DND-41 (cell line): Measurements from ENCODE around the gene DIPK1C.

Experiments
- ATAC-seq: fragments of 200-7000 bp; cut with Tn5 transposase; 3 replicates; pipeline ENCODE4 v1.9.1; 2021; ENCODE audit warnings: low read depth; ENCODE audit not compliant: insufficient read depth
- DNase-seq: peaks from one replicate; pipeline ENCODE4 v3.0.0-alpha.2; 2020
- H2AFZ ChIP-seq: 2 replicates; pipeline ENCODE4 v1.6.0; 2012; ENCODE audit warnings: low read depth, low read length
- H3K27ac ChIP-seq: 2 replicates; pipeline ENCODE4 v1.5.1; 2012; ENCODE audit warnings: low read length, inconsistent platforms
- H3K27me3 ChIP-seq: fragments of 200-600 bp; sonication (generic); 2 replicates; pipeline ENCODE4 v1.6.0; 2012; ENCODE audit warnings: low read length, mild to moderate bottlenecking, inconsistent platforms; ENCODE audit not compliant: insufficient read depth, poor library complexity
- H3K36me3 ChIP-seq: 2 replicates; pipeline ENCODE4 v1.5.1; 2012; ENCODE audit warnings: low read length, inconsistent platforms; ENCODE audit not compliant: insufficient read depth
- H3K4me1 ChIP-seq: 2 replicates; pipeline ENCODE4 v1.5.1; 2012; ENCODE audit warnings: mild to moderate bottlenecking, low read length; ENCODE audit not compliant: insufficient read depth
- H3K4me2 ChIP-seq: 2 replicates; pipeline ENCODE4 v1.6.0; 2012; ENCODE audit warnings: mild to moderate bottlenecking, moderate library complexity, low read length, inconsistent platforms; ENCODE audit not compliant: insufficient read depth
- H3K4me3 ChIP-seq, 2 experiments: fragments of 200-600 bp in 1 of 2; shearing (Covaris generic) in 1 of 2; 2 replicates each; pipeline ENCODE4 v1.5.1; 2012 to 2016; ENCODE audit warnings: inconsistent platforms in 2 of 2, low read length in 2 of 2, mild to moderate bottlenecking in 2 of 2, low read depth in 1 of 2, moderate library complexity in 1 of 2
- H3K79me2 ChIP-seq: 2 replicates; pipeline ENCODE4 v1.6.0; 2012; ENCODE audit warnings: low read length, inconsistent platforms; ENCODE audit not compliant: insufficient read depth
- H3K9ac ChIP-seq: 2 replicates; pipeline ENCODE4 v1.6.0; 2012; ENCODE audit warnings: low read depth, mild to moderate bottlenecking, inconsistent platforms, low read length, moderate library complexity
- H3K9me3 ChIP-seq: 2 replicates; pipeline ENCODE4 v1.5.1; 2012; ENCODE audit warnings: low read length, moderate library complexity, mild to moderate bottlenecking, inconsistent platforms; ENCODE audit not compliant: insufficient read depth, severe bottlenecking
- H4K20me1 ChIP-seq: 2 replicates; pipeline ENCODE4 v1.6.0; 2012; ENCODE audit warnings: low read length; ENCODE audit not compliant: insufficient read depth
- CTCF ChIP-seq: IDR thresholded peaks from 2 replicates; pipeline ENCODE4 v1.5.1; 2012; ENCODE audit warnings: borderline replicate concordance, low read length, moderate library complexity, mild to moderate bottlenecking; ENCODE audit not compliant: poor library complexity, severe bottlenecking; ENCODE audit errors: extremely low read depth
- EZH2 ChIP-seq: IDR thresholded peaks from 3 replicates; pipeline ENCODE4 v1.6.1; 2012; ENCODE audit warnings: borderline replicate concordance, low read depth, mild to moderate bottlenecking, moderate library complexity, low read length, inconsistent platforms; ENCODE audit not compliant: severe bottlenecking

Gene DIPK1C

GRCh38 chr18:74488864-74489263 is 31.8 kb upstream of the DIPK1C start:
- Histone ChIP-seq H3K27me3 (peaks cover 29% of the 10 kb centered on the region), H3K9ac (no peak overlapping the region), H3K4me1 (0 out of 2 replicates have a peak, but pooled peaks cover 3% of the 10 kb centered on the region), H3K4me3 (no peak overlapping the region), H3K79me2 (no peaks in the 10 kb centered on the region), H4K20me1 (no peaks in the 10 kb centered on the region), H3K36me3 (no peaks in the 10 kb centered on the region), H3K9me3 (no peaks in the 10 kb centered on the region), H3K27ac (no peak overlapping the region), H3K4me2 (no peak overlapping the region), H2AFZ (no peak overlapping the region)
- no peak for TF ChIP-seq CTCF
- no peak for TF ChIP-seq EZH2
- ATAC-seq (no peak), DNase-seq (no peak)

- Histone ChIP-seq H3K27me3 (peaks cover 25% of the 10 kb centered on the region), H3K27ac (no peak overlapping the region), H2AFZ (no peak overlapping the region), H3K4me2 (no peak overlapping the region), H3K79me2 (no peaks in the 10 kb centered on the region), H3K36me3 (no peaks in the 10 kb centered on the region), H4K20me1 (no peaks in the 10 kb centered on the region), H3K4me1 (0 out of 2 replicates have a peak, but pooled peaks cover 3% of the 10 kb centered on the region), H3K4me3 (no peak overlapping the region), H3K9me3 (no peaks in the 10 kb centered on the region), H3K9ac (no peak overlapping the region)
- DNase-seq (no peak), ATAC-seq (no peak)
- TF ChIP-seq EZH2 (no peak), CTCF (no peak)
Observed at GRCh38 chr18:74488354-74488753, 31.2 kb upstream of the DIPK1C start.

- H3K4me1 ChIP-seq, result 0 out of 2 replicates have a peak, but pooled peaks cover 3% of the 10 kb centered on the region
- H3K27ac ChIP-seq, result no peak overlapping the region
- H3K4me3 ChIP-seq, result no peak overlapping the region
- TF ChIP-seq CTCF (no peak), EZH2 (no peak)
- H3K9me3 ChIP-seq, result no peaks in the 10 kb centered on the region
- H2AFZ ChIP-seq, result no peak overlapping the region
- peaks cover 19% of the 10 kb centered on the region for H3K27me3 ChIP-seq
- no peak for ATAC-seq
- no peak overlapping the region for H3K4me2 ChIP-seq
- H4K20me1 ChIP-seq, result no peaks in the 10 kb centered on the region
- DNase-seq, result no peak
- H3K9ac ChIP-seq, result no peak overlapping the region
- H3K79me2 ChIP-seq, result no peaks in the 10 kb centered on the region
- H3K36me3 ChIP-seq, result no peaks in the 10 kb centered on the region
Observed at GRCh38 chr18:74486119-74486849, 29.2 kb upstream of the DIPK1C start.
